Chondrocyte (in vitro differentiated cells): Measurements from ENCODE around the gene LILRA1. TPM values are rescaled to one million over a fixed set of nuclear protein-coding genes. Genes with fewer than 3 reads are reported as not detected.
"Not testable (repeated sequence)": the region's sequence is repeated elsewhere in the genome, so short reads cannot be mapped to it uniquely, and the experiment has no call there.

Source experiments
- DNase-seq: peaks from one replicate; pipeline ENCODE4 v3.0.0; 2021; ENCODE audit warnings: mixed read lengths, low spot score
- H3K27ac Mint-ChIP-seq: one replicate; pipeline ENCODE4 v1.8.0; 2021; ENCODE audit warnings: mild to moderate bottlenecking, moderate library complexity, mixed read lengths; ENCODE audit not compliant: unreplicated experiment
- H3K27me3 Mint-ChIP-seq: 2 replicates; pipeline ENCODE4 v1.8.0; 2021; ENCODE audit warnings: low read depth, mixed read lengths
- H3K36me3 Mint-ChIP-seq: 2 replicates; pipeline ENCODE4 v1.8.0; 2021; ENCODE audit warnings: low read depth, mixed read lengths
- H3K4me1 Mint-ChIP-seq: 2 replicates; pipeline ENCODE4 v1.8.0; 2021; ENCODE audit warnings: low read depth, mild to moderate bottlenecking, mixed read lengths
- H3K4me3 Mint-ChIP-seq: one replicate; pipeline ENCODE4 v1.8.0; 2021; ENCODE audit warnings: mild to moderate bottlenecking, moderate library complexity, mixed read lengths; ENCODE audit not compliant: unreplicated experiment
- H3K9me3 Mint-ChIP-seq: 2 replicates; pipeline ENCODE4 v1.8.0; 2021; ENCODE audit warnings: low read depth, mixed read lengths
- CTCF ChIP-seq: fragments of 200-600 bp; sonication (generic); IDR thresholded peaks from 2 replicates; pipeline ENCODE4 v1.5.0; 2021; ENCODE audit warnings: antibody characterized with exemption, mild to moderate bottlenecking, moderate library complexity
- total RNA-seq: library from RNA; stranded (reverse); gene quantifications from 3 replicates; pipeline ENCODE4 v1.2.1, GENCODE V29; 2021

LILRA1 gene
- total RNA-seq, 1 donor from 2014 or later = not detected

- H3K4me1 Mint-ChIP-seq = no peaks in the 10 kb centered on the region
- no peaks in the 10 kb centered on the region for H3K27me3 Mint-ChIP-seq
- no peak within 1 kb of the TSS for H3K27ac Mint-ChIP-seq
- no peaks in the 10 kb centered on the region for H3K36me3 Mint-ChIP-seq
- no peak for DNase-seq
- TF ChIP-seq CTCF = no peak
- no peak within 1 kb of the TSS for H3K4me3 Mint-ChIP-seq
- H3K9me3 Mint-ChIP-seq = peaks cover 24% of the 10 kb centered on the region
These were observed 20.0 kb upstream of the LILRA1 start, which contains the start of gene LILRA2 for GRCh38 chr19:54573330-54573872. TSS of gene LILRA2 (plus strand) at chr19:54573790. CDS start at chr19:54573879, 89 bp downstream.

GRCh38 chr19:54574051-54574450 is 19.4 kb upstream of the LILRA1 start:
- Mint-ChIP-seq H3K27me3 (no peaks in the 10 kb centered on the region), H3K27ac (no peak overlapping the region)

GRCh38 chr19:54574527-54575056 is 18.8 kb upstream of the LILRA1 start:
- peaks cover 26% of the 10 kb centered on the region for H3K9me3 Mint-ChIP-seq
- no peak for TF ChIP-seq CTCF

More at GRCh38 chr19:54574051-54574450, 19.4 kb upstream of the LILRA1 start:
- no peaks in the 10 kb centered on the region for H3K36me3 Mint-ChIP-seq
- no peak for TF ChIP-seq CTCF
- peaks cover 28% of the 10 kb centered on the region for H3K9me3 Mint-ChIP-seq
- no peaks in the 10 kb centered on the region for H3K4me1 Mint-ChIP-seq
- H3K4me3 Mint-ChIP-seq = no peak overlapping the region
- no peak for DNase-seq

GRCh38 chr19:54575205-54575604 is 18.2 kb upstream of the LILRA1 start:
- DNase-seq = not testable (repeated sequence)

More at GRCh38 chr19:54574527-54575056, 18.8 kb upstream of the LILRA1 start:
- H3K4me3 Mint-ChIP-seq = no peak overlapping the region
- H3K27ac Mint-ChIP-seq = no peak overlapping the region
- no peaks in the 10 kb centered on the region for H3K27me3 Mint-ChIP-seq
- no peak for DNase-seq
- H3K36me3 Mint-ChIP-seq = no peaks in the 10 kb centered on the region
- H3K4me1 Mint-ChIP-seq = no peaks in the 10 kb centered on the region

GRCh38 chr19:54576411-54576976 is 16.9 kb upstream of the LILRA1 start:
- no peak overlapping the region for H3K27ac Mint-ChIP-seq
- TF ChIP-seq CTCF = no peak
- no peak overlapping the region for H3K4me3 Mint-ChIP-seq
- no peak for DNase-seq
- no peaks in the 10 kb centered on the region for H3K4me1 Mint-ChIP-seq
- peaks cover 24% of the 10 kb centered on the region for H3K9me3 Mint-ChIP-seq
- H3K36me3 Mint-ChIP-seq = no peaks in the 10 kb centered on the region
- H3K27me3 Mint-ChIP-seq = no peaks in the 10 kb centered on the region

More at GRCh38 chr19:54575205-54575604, 18.2 kb upstream of the LILRA1 start:
- not testable (repeated sequence) for H3K4me1 Mint-ChIP-seq, H3K27ac Mint-ChIP-seq, H3K27me3 Mint-ChIP-seq, H3K4me3 Mint-ChIP-seq, H3K36me3 Mint-ChIP-seq
- peaks cover 24% of the 10 kb centered on the region for H3K9me3 Mint-ChIP-seq

GRCh38 chr19:54577334-54577733 is 16.1 kb upstream of the LILRA1 start:
- no peak for TF ChIP-seq CTCF
- H3K4me3 Mint-ChIP-seq = no peak overlapping the region
- peaks cover 28% of the 10 kb centered on the region for H3K9me3 Mint-ChIP-seq
- no peaks in the 10 kb centered on the region for H3K4me1 Mint-ChIP-seq
- H3K27ac Mint-ChIP-seq = no peak overlapping the region
- no peaks in the 10 kb centered on the region for H3K36me3 Mint-ChIP-seq
- DNase-seq = no peak
- no peaks in the 10 kb centered on the region for H3K27me3 Mint-ChIP-seq

- not testable (repeated sequence) for DNase-seq, H3K36me3 Mint-ChIP-seq, H3K4me3 Mint-ChIP-seq, H3K27ac Mint-ChIP-seq, H3K4me1 Mint-ChIP-seq, H3K27me3 Mint-ChIP-seq
- H3K9me3 Mint-ChIP-seq = peaks cover 32% of the 10 kb centered on the region
These were observed 15.2 kb upstream of the LILRA1 start for GRCh38 chr19:54578268-54578667.
